Measurements from ENCODE around the gene ARL14EP. TPM values are rescaled to one million over a fixed set of nuclear protein-coding genes. Genes with fewer than 3 reads are reported as not detected.

The ARL14EP gene
- total RNA-seq, 1 experiment from 2014 or later, result 25.3 TPM

GRCh38 chr11:30357872-30358271 is 35.0 kb downstream of the ARL14EP start:
- CTCF ChIA-PET, result no interaction called here
- no peaks in the 10 kb centered on the region for H3K36me3 ChIP-seq (ENCODE audit: control insufficient read depth in 1 of 2, insufficient read depth in 2 of 2, low read length in 2 of 2)
- DNase-seq (ENCODE audit: low read depth, low spot score), result no peak
- no peak overlapping the region for H3K9ac ChIP-seq (ENCODE audit: low read length)
- intact Hi-C loops (cut with micrococcal nuclease), result no loop called here
- H2AFZ ChIP-seq (ENCODE audit: low read depth, low read length, poor library complexity, severe bottlenecking), result no peak overlapping the region
- no peaks in the 10 kb centered on the region for H3K9me3 ChIP-seq (ENCODE audit: control insufficient read depth in 1 of 2, insufficient read depth in 1 of 2, low read depth in 1 of 2, low read length in 2 of 2)
- H3K27me3 ChIP-seq (ENCODE audit: insufficient read depth, low read length), result peaks cover 68% of the 10 kb centered on the region
- H3K79me2 ChIP-seq (ENCODE audit: insufficient read depth, low read length), result no peaks in the 10 kb centered on the region
- ATAC-seq, result no peak
- no peak overlapping the region for H3K27ac ChIP-seq (ENCODE audit: low read depth, low read length)
- H3K4me2 ChIP-seq (ENCODE audit: low read length), result no peak overlapping the region
- BruUV-seq (replicated peaks), result no TSS peak
- H4K20me1 ChIP-seq (ENCODE audit: insufficient read depth), result no peaks in the 10 kb centered on the region
- no peak overlapping the region for H3K4me3 ChIP-seq (replicated peaks in 1 of 2; ENCODE audit: low read depth in 1 of 2, low read length in 2 of 2)
- RAD21 ChIA-PET (ENCODE audit: low non-redundant PET in 1 of 2, low total read pairs in 2 of 2, uncharacterized antibody in 2 of 2, unreplicated experiment in 2 of 2), result no interaction called here
- TF ChIP-seq SRF (IDR thresholded peaks at IDR 0.05; ENCODE audit: low read depth) (no peak), EZH2phosphoT487 (IDR thresholded peaks at IDR 0.05; ENCODE audit: borderline replicate concordance) (no peak), YY1 (IDR thresholded peaks at IDR 0.05; ENCODE audit: extremely low read depth, insufficient replicate concordance, low read depth, low read length) (no peak), TCF7L2 (IDR thresholded peaks at IDR 0.05; ENCODE audit: borderline replicate concordance, extremely low read depth, insufficient read depth, insufficient read length) (no peak), CEBPB (IDR thresholded peaks at IDR 0.05; ENCODE audit: low read depth) (no peak), POLR2A (IDR thresholded peaks at IDR 0.05; ENCODE audit: borderline replicate concordance, extremely low read depth, insufficient read depth, insufficient read length) (no peak), ZBTB33 (IDR thresholded peaks at IDR 0.05; ENCODE audit: extremely low read depth, insufficient replicate concordance, low read length) (no peak), ELF1 (IDR thresholded peaks at IDR 0.05; ENCODE audit: borderline replicate concordance, low read depth) (no peak), CBX3 (IDR thresholded peaks at IDR 0.05; ENCODE audit: low read depth) (no peak), JUND (IDR thresholded peaks at IDR 0.05) (no peak), EZH2 (IDR thresholded peaks at IDR 0.05) (no peak)
- POLR2A ChIA-PET, result no interaction called here
- no peaks in the 10 kb centered on the region for H3K9me2 ChIP-seq (ENCODE audit: insufficient read depth)
- H3K4me1 ChIP-seq (ENCODE audit: control insufficient read depth in 1 of 2, insufficient read depth in 2 of 2, low read length in 2 of 2), result no peaks in the 10 kb centered on the region
